Femur (tissue), 1 donor: Measurements from ENCODE around the gene CMPK2.
"Not testable (repeated sequence)": the region's sequence is repeated elsewhere in the genome, so short reads cannot be mapped to it uniquely, and the experiment has no call there.

Experiments
- DNase-seq: peaks from one replicate; pipeline ENCODE4 v3.0.0-alpha.2; 2017

Gene CMPK2

GRCh38 chr2:6880200-6880733 lies 14.6 kb upstream of the CMPK2 start:
- DNase-seq: no peak

GRCh38 chr2:6879011-6879410 lies 13.3 kb upstream of the CMPK2 start:
- no peak for DNase-seq

GRCh38 chr2:6878549-6878948 lies 12.8 kb upstream of the CMPK2 start:
- DNase-seq: no peak

- peak; percentile 30 for DNase-seq
Observed at GRCh38 chr2:6877402-6878304, 11.9 kb upstream of the CMPK2 start, which contains the start of gene RSAD2. Gene RSAD2, plus strand, starts transcription at chr2:6877777. Its CDS starts 24 bp downstream, at chr2:6877801.

GRCh38 chr2:6876309-6876708 lies 10.6 kb upstream of the CMPK2 start:
- no peak for DNase-seq

- no peak for DNase-seq
Observed at GRCh38 chr2:6874032-6874431, 8.3 kb upstream of the CMPK2 start.

- no peak for DNase-seq
Observed at GRCh38 chr2:6872394-6872793, 6.7 kb upstream of the CMPK2 start.

GRCh38 chr2:6866982-6867381 lies 1.3 kb upstream of the CMPK2 start:
- no peak for DNase-seq

GRCh38 chr2:6866275-6866671 lies 566 bp upstream of the CMPK2 start:
- DNase-seq: peak; percentile 45

GRCh38 chr2:6864923-6865345 lies 773 bp downstream of the CMPK2 start:
- peak; percentile 62 for DNase-seq

- no peak for DNase-seq
Observed at GRCh38 chr2:6864231-6864754, 1.4 kb downstream of the CMPK2 start.

- DNase-seq: peak; percentile 41
Observed at GRCh38 chr2:6863792-6864191, 1.9 kb downstream of the CMPK2 start.

GRCh38 chr2:6860296-6860695 lies 5.4 kb downstream of the CMPK2 start:
- DNase-seq: no peak

GRCh38 chr2:6858466-6859027 lies 7.2 kb downstream of the CMPK2 start:
- DNase-seq: not testable (repeated sequence)

GRCh38 chr2:6856548-6856920 lies 9.2 kb downstream of the CMPK2 start:
- no peak for DNase-seq

- DNase-seq: no peak
Observed at GRCh38 chr2:6855860-6856547, 9.7 kb downstream of the CMPK2 start.

- DNase-seq: no peak
Observed at GRCh38 chr2:6854416-6854815, 11.3 kb downstream of the CMPK2 start.

GRCh38 chr2:6852195-6852594 lies 13.5 kb downstream of the CMPK2 start:
- DNase-seq: no peak

- DNase-seq: no peak
Observed at GRCh38 chr2:6846967-6847681, 18.6 kb downstream of the CMPK2 start.

GRCh38 chr2:6846540-6846939 lies 19.2 kb downstream of the CMPK2 start:
- no peak for DNase-seq

- no peak for DNase-seq
Observed at GRCh38 chr2:6845903-6846302, 19.8 kb downstream of the CMPK2 start.

GRCh38 chr2:6845312-6845711 lies 20.4 kb downstream of the CMPK2 start:
- no peak for DNase-seq
